H9 (cell line): ENCODE measurements around the gene ENDOU. TPM values are rescaled to one million over a fixed set of nuclear protein-coding genes. Genes with fewer than 3 reads are reported as not detected.

Experiments
- DNase-seq: peaks from one replicate; pipeline ENCODE4 v3.0.0-alpha.2; 2017
- H2AFZ ChIP-seq: one replicate; pipeline ENCODE4 v1.6.1; 2013; ENCODE audit warnings: mild to moderate bottlenecking, low read length, control low read depth, moderate library complexity
- H2AK5ac ChIP-seq: 2 replicates; pipeline ENCODE4 v1.6.1; 2013; ENCODE audit warnings: low read length, control low read depth, mixed read lengths; ENCODE audit not compliant: insufficient read length
- H2BK120ac ChIP-seq: one replicate; pipeline ENCODE4 v1.6.1; 2013; ENCODE audit warnings: low read depth, mild to moderate bottlenecking, low read length, control low read depth, inconsistent platforms; ENCODE audit not compliant: poor library complexity, severe bottlenecking
- H2BK12ac ChIP-seq: 2 replicates; pipeline ENCODE4 v1.6.1; 2013; ENCODE audit warnings: low read length, control low read depth, mixed read lengths, low read depth; ENCODE audit not compliant: insufficient read length
- H2BK15ac ChIP-seq: 2 replicates; pipeline ENCODE4 v1.6.1; 2013; ENCODE audit warnings: low read depth, low read length, control low read depth
- H2BK20ac ChIP-seq: one replicate; pipeline ENCODE4 v1.6.1; 2013; ENCODE audit warnings: low read depth, mild to moderate bottlenecking, low read length, control low read depth, inconsistent platforms; ENCODE audit not compliant: poor library complexity, severe bottlenecking
- H2BK5ac ChIP-seq: 2 replicates; pipeline ENCODE4 v1.6.1; 2013; ENCODE audit warnings: low read length, control low read depth, mixed read lengths; ENCODE audit not compliant: insufficient read length
- H3K14ac ChIP-seq: 2 replicates; pipeline ENCODE4 v1.6.1; 2013; ENCODE audit warnings: low read length, control low read depth; ENCODE audit not compliant: insufficient read depth
- H3K18ac ChIP-seq: 2 replicates; pipeline ENCODE4 v1.6.1; 2013; ENCODE audit warnings: low read depth, mild to moderate bottlenecking, mixed read lengths, low read length, control low read depth; ENCODE audit not compliant: insufficient read length
- H3K23ac ChIP-seq: 2 replicates; pipeline ENCODE4 v1.6.1; 2013; ENCODE audit warnings: low read length, control low read depth, mixed read lengths, low read depth; ENCODE audit not compliant: insufficient read length
- H3K23me2 ChIP-seq: 2 replicates; pipeline ENCODE4 v1.6.1; 2013; ENCODE audit warnings: low read depth, mild to moderate bottlenecking, mixed read lengths, low read length, control low read depth; ENCODE audit not compliant: insufficient read length, poor library complexity, severe bottlenecking
- H3K27ac ChIP-seq: 2 replicates; pipeline ENCODE4 v1.5.1; 2013; ENCODE audit warnings: low read length, control low read depth, mixed read lengths, low read depth; ENCODE audit not compliant: insufficient read length
- H3K27me3 ChIP-seq: 2 replicates; pipeline ENCODE4 v1.6.1; 2013; ENCODE audit warnings: low read length, control low read depth, inconsistent platforms; ENCODE audit not compliant: insufficient read depth
- H3K4ac ChIP-seq: 2 replicates; pipeline ENCODE4 v1.6.1; 2013; ENCODE audit warnings: low read depth, mild to moderate bottlenecking, control low read depth, inconsistent platforms, low read length, moderate library complexity
- H3K4me1 ChIP-seq: 2 replicates; pipeline ENCODE4 v1.6.1; 2013; ENCODE audit warnings: low read length, control low read depth, inconsistent platforms; ENCODE audit not compliant: insufficient read depth
- H3K4me2 ChIP-seq: 2 replicates; pipeline ENCODE4 v1.6.1; 2013; ENCODE audit warnings: low read length, control low read depth, mixed read lengths; ENCODE audit not compliant: insufficient read length, insufficient read depth
- H3K56ac ChIP-seq: 2 replicates; pipeline ENCODE4 v1.6.1; 2013; ENCODE audit warnings: low read depth, mild to moderate bottlenecking, mixed read lengths, low read length, control low read depth; ENCODE audit not compliant: insufficient read length
- H3K79me1 ChIP-seq: 2 replicates; pipeline ENCODE4 v1.6.1; 2013; ENCODE audit warnings: low read depth, mild to moderate bottlenecking, moderate library complexity, low read length, control low read depth, inconsistent platforms; ENCODE audit not compliant: insufficient read depth, poor library complexity, severe bottlenecking
- H3K79me2 ChIP-seq: 2 replicates; pipeline ENCODE4 v1.6.1; 2013; ENCODE audit warnings: low read length, control low read depth, inconsistent platforms; ENCODE audit not compliant: insufficient read depth
- H3K9ac ChIP-seq: 2 replicates; pipeline ENCODE4 v1.6.1; 2013; ENCODE audit warnings: low read length, control low read depth, mixed read lengths; ENCODE audit not compliant: insufficient read length; ENCODE audit errors: extremely low read depth
- H3K9me3 ChIP-seq: one replicate; pipeline ENCODE4 v1.6.1; 2013; ENCODE audit warnings: low read depth, low read length, inconsistent platforms; ENCODE audit not compliant: control insufficient read depth
- H3T11ph ChIP-seq: one replicate; pipeline ENCODE4 v1.6.1; 2013; ENCODE audit warnings: mild to moderate bottlenecking, low read length, control low read depth, inconsistent platforms
- H4K20me1 ChIP-seq: one replicate; pipeline ENCODE4 v1.6.1; 2013; ENCODE audit not compliant: control insufficient read depth, insufficient read length, insufficient read depth
- H4K5ac ChIP-seq: 2 replicates; pipeline ENCODE4 v1.6.1; 2013; ENCODE audit warnings: low read depth, mild to moderate bottlenecking, mixed read lengths, low read length, control low read depth; ENCODE audit not compliant: insufficient read length
- H4K8ac ChIP-seq: replicated peaks from 2 replicates; pipeline ENCODE4 v1.6.1; 2013; ENCODE audit warnings: low read length, control low read depth, mixed read lengths, low read depth; ENCODE audit not compliant: insufficient read length
- H4K91ac ChIP-seq: 2 replicates; pipeline ENCODE4 v1.6.1; 2013; ENCODE audit warnings: low read depth, mild to moderate bottlenecking, moderate library complexity, mixed read lengths, low read length, control low read depth; ENCODE audit not compliant: insufficient read length
- H3K27ac Mint-ChIP-seq, 3 experiments: 2 replicates in 2 of 3; 3 replicates in 1 of 3; pipeline ENCODE4 v1.8.0; 2020 to 2021; ENCODE audit warnings: mixed read lengths in 3 of 3, mild to moderate bottlenecking in 1 of 3, moderate library complexity in 1 of 3
- H3K27me3 Mint-ChIP-seq: 2 replicates; pipeline ENCODE4 v1.8.0; 2021; ENCODE audit warnings: low read depth, mild to moderate bottlenecking, moderate library complexity, mixed read lengths
- H3K36me3 Mint-ChIP-seq, 3 experiments: 2 replicates in 2 of 3; 3 replicates in 1 of 3; pipeline ENCODE4 v1.8.0; 2020 to 2021; ENCODE audit warnings: low read depth in 3 of 3, mixed read lengths in 3 of 3; ENCODE audit not compliant: insufficient read depth in 1 of 3
- H3K4me1 Mint-ChIP-seq, 2 experiments: 2 replicates each; pipeline ENCODE4 v1.8.0; 2020; ENCODE audit warnings: mixed read lengths in 2 of 2
- H3K4me3 Mint-ChIP-seq, 2 experiments: 2 replicates in 1 of 2; 3 replicates in 1 of 2; pipeline ENCODE4 v1.8.0; 2020 to 2021; ENCODE audit warnings: mild to moderate bottlenecking in 2 of 2, mixed read lengths in 2 of 2, moderate library complexity in 1 of 2
- H3K9me3 Mint-ChIP-seq, 2 experiments: 2 replicates in 1 of 2; 3 replicates in 1 of 2; pipeline ENCODE4 v1.8.0; 2020; ENCODE audit warnings: mild to moderate bottlenecking in 2 of 2, mixed read lengths in 2 of 2, moderate library complexity in 1 of 2
- WGBS: extraction: QIAGEN DNeasy Blood & Tissue Kit; methylation state at CpG from one replicate; pipeline ENCODE4 v1.1.7; 2013; ENCODE audit warnings: missing lambda C conversion rate, low lambda C conversion rate, mixed read lengths; ENCODE audit not compliant: insufficient read length; ENCODE audit errors: extremely low coverage; 5-methylcytosine and 5-hydroxymethylcytosine counted together
- total RNA-seq: library from RNA; stranded (reverse); gene quantifications from 2 replicates; pipeline ENCODE4 v1.2.1, GENCODE V29; 2021
- TF ChIP-seq, protein P1 (sequence below): fragments of 200-600 bp; sonication (generic); conservative IDR thresholded peaks from 3 replicates; pipeline ENCODE4 v1.8.0; 2021; ENCODE audit warnings: antibody characterized with exemption, mild to moderate bottlenecking

ENDOU gene
- total RNA-seq, 1 experiment from 2014 or later = not detected

DNA sequence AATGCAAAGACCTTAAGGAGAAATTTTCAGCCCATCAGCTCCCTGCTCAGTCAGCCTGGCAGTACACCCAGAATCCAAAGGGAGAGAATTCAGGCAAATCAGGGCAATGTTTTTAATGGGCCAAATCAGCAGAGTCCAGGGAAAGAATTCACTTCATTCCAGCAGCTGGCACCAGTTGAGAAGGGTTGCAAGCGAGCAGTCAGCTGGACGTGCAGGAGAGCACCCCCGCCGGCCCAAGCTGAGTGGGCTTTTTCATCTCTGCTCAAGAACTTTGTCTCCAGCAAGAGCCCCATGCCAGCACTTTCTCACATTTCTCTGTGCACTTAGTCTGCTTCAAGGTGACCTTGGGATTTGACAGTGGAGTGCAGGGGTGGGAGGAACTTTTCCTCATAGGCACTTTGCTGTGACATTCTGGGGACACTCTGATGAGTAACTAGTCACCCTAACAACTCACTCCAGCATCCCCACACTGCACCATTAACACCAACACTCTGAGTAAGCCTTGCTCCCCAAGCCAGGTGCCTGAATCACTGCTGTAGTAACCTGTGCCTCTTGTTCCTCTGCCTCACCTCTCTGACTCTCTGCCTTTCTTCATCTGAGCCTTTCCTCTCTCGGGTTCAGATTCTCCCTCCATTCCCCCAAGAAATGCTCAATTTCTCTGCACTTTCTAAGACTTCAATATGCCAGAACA lies 2.2 kb downstream of the ENDOU start:
- no peak overlapping the region for H3K56ac ChIP-seq
- H2BK120ac ChIP-seq = no peak overlapping the region
- Mint-ChIP-seq H3K9me3 (no peaks in the 10 kb centered on the region), H3K27ac (no peak overlapping the region), H3K4me1 (peaks cover 3 to 4% of the 10 kb centered on the region in 2 experiments), H3K27me3 (peaks cover 27% of the 10 kb centered on the region), H3K36me3 (no peaks in the 10 kb centered on the region), H3K4me3 (no peak overlapping the region)
- H4K5ac ChIP-seq = no peak overlapping the region
- H3K18ac ChIP-seq = no peak overlapping the region
- no peak overlapping the region for H4K91ac ChIP-seq
- no peak overlapping the region for H3K27ac ChIP-seq
- no peak overlapping the region for H2BK12ac ChIP-seq
- H2BK20ac ChIP-seq = no peak overlapping the region
- TF ChIP-seq, protein P1, sequence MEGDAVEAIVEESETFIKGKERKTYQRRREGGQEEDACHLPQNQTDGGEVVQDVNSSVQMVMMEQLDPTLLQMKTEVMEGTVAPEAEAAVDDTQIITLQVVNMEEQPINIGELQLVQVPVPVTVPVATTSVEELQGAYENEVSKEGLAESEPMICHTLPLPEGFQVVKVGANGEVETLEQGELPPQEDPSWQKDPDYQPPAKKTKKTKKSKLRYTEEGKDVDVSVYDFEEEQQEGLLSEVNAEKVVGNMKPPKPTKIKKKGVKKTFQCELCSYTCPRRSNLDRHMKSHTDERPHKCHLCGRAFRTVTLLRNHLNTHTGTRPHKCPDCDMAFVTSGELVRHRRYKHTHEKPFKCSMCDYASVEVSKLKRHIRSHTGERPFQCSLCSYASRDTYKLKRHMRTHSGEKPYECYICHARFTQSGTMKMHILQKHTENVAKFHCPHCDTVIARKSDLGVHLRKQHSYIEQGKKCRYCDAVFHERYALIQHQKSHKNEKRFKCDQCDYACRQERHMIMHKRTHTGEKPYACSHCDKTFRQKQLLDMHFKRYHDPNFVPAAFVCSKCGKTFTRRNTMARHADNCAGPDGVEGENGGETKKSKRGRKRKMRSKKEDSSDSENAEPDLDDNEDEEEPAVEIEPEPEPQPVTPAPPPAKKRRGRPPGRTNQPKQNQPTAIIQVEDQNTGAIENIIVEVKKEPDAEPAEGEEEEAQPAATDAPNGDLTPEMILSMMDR = no peak
- H3K4ac ChIP-seq = no peak overlapping the region
- H2AFZ ChIP-seq = no peak overlapping the region
- no peak overlapping the region; the same call in 1 of the 2 replicates for H3K14ac ChIP-seq
- no peak overlapping the region for H2BK15ac ChIP-seq
- no peak overlapping the region for H2BK5ac ChIP-seq
- H3K79me2 ChIP-seq = no peaks in the 10 kb centered on the region
- no CpG with 5 or more reads among the region's 5 CpGs for WGBS
- H3K79me1 ChIP-seq = no peaks in the 10 kb centered on the region
- H3T11ph ChIP-seq = no peak overlapping the region
- no peak overlapping the region for H3K9ac ChIP-seq
- H4K8ac ChIP-seq = no peak overlapping the region
- H3K4me1 ChIP-seq = no peaks in the 10 kb centered on the region
- H3K9me3 ChIP-seq = no peaks in the 10 kb centered on the region
- no peak for DNase-seq
- H4K20me1 ChIP-seq = no peaks in the 10 kb centered on the region
- H3K23ac ChIP-seq = no peak overlapping the region
- no peak overlapping the region for H3K4me2 ChIP-seq
- H3K23me2 ChIP-seq = no peaks in the 10 kb centered on the region
- no peak overlapping the region for H2AK5ac ChIP-seq
- no peaks in the 10 kb centered on the region for H3K27me3 ChIP-seq
